DOHH2 (cell line): Measurements from ENCODE around the gene EXOSC5.

Experiments used
- H3F3A ChIP-seq: fragments of 200-600 bp; sonication (generic), shearing (Covaris generic); 2 replicates; pipeline ENCODE4 v1.6.0; 2016; ENCODE audit warnings: antibody characterized with exemption, mild to moderate bottlenecking; ENCODE audit not compliant: control insufficient read depth, insufficient read depth
- H3K27ac ChIP-seq: fragments of 200-600 bp; sonication (generic); 2 replicates; pipeline ENCODE4 v1.5.1; 2014; ENCODE audit warnings: low read depth, mild to moderate bottlenecking, low read length, moderate library complexity
- H3K27me3 ChIP-seq: fragments of 200-600 bp; sonication (generic); 2 replicates; pipeline ENCODE4 v1.6.1; 2014; ENCODE audit warnings: mild to moderate bottlenecking, low read length, mixed read lengths; ENCODE audit not compliant: control insufficient read depth
- H3K36me3 ChIP-seq: fragments of 200-600 bp; sonication (generic); 2 replicates; pipeline ENCODE4 v1.6.1; 2014; ENCODE audit warnings: mild to moderate bottlenecking, low read length, moderate library complexity, mixed read lengths; ENCODE audit not compliant: control insufficient read depth
- H3K4me1 ChIP-seq: fragments of 200-600 bp; sonication (generic); 2 replicates; pipeline ENCODE4 v1.6.1; 2014; ENCODE audit warnings: mild to moderate bottlenecking, low read length, mixed read lengths; ENCODE audit not compliant: control insufficient read depth
- H3K4me2 ChIP-seq: fragments of 200-600 bp; sonication (generic); 2 replicates; pipeline ENCODE4 v1.6.0; 2014; ENCODE audit warnings: mild to moderate bottlenecking, low read length, moderate library complexity
- H3K4me3 ChIP-seq: fragments of 200-600 bp; sonication (generic); 2 replicates; pipeline ENCODE4 v1.5.1; 2014; ENCODE audit warnings: mild to moderate bottlenecking, low read length, mixed read lengths
- H3K79me2 ChIP-seq: fragments of 200-600 bp; sonication (generic); 2 replicates; pipeline ENCODE4 v1.6.1; 2014; ENCODE audit warnings: mild to moderate bottlenecking, low read length, mixed read lengths; ENCODE audit not compliant: control insufficient read depth
- H3K9me2 ChIP-seq: fragments of 200-600 bp; sonication (generic); replicated peaks from 2 replicates; pipeline ENCODE4 v1.6.1; 2014; ENCODE audit warnings: mild to moderate bottlenecking, low read length, mixed read lengths; ENCODE audit not compliant: control insufficient read depth
- H3K9me3 ChIP-seq: fragments of 200-600 bp; sonication (generic); 2 replicates; pipeline ENCODE4 v1.6.1; 2014; ENCODE audit warnings: antibody characterized with exemption, low read length, mixed read lengths; ENCODE audit not compliant: control insufficient read depth, insufficient read depth
- H4K20me1 ChIP-seq: fragments of 200-600 bp; sonication (generic); 2 replicates; pipeline ENCODE4 v1.6.0; 2014; ENCODE audit warnings: low read depth, mild to moderate bottlenecking, antibody characterized with exemption, low read length, moderate library complexity; ENCODE audit not compliant: control insufficient read depth, insufficient read depth
- EZH2phosphoT487 ChIP-seq: fragments of 200-600 bp; sonication (generic); IDR thresholded peaks from 2 replicates; pipeline ENCODE4 v1.6.1; 2017; ENCODE audit warnings: borderline replicate concordance, mild to moderate bottlenecking, antibody characterized with exemption, low read length, moderate library complexity, mixed read lengths
- TF ChIP-seq, protein P1 (sequence below): fragments of 200-600 bp; sonication (generic); IDR thresholded peaks from one replicate; pipeline ENCODE4 v1.5.1; 2014; ENCODE audit warnings: antibody characterized with exemption, mild to moderate bottlenecking, low read depth, low read length; ENCODE audit not compliant: poor library complexity, severe bottlenecking

EXOSC5 gene

GRCh38 chr19:41369769-41370168 lies 27.4 kb downstream of the EXOSC5 start:
- no peak overlapping the region for H3K27ac ChIP-seq
- no peaks in the 10 kb centered on the region for H3K27me3 ChIP-seq
- TF ChIP-seq, protein P1, sequence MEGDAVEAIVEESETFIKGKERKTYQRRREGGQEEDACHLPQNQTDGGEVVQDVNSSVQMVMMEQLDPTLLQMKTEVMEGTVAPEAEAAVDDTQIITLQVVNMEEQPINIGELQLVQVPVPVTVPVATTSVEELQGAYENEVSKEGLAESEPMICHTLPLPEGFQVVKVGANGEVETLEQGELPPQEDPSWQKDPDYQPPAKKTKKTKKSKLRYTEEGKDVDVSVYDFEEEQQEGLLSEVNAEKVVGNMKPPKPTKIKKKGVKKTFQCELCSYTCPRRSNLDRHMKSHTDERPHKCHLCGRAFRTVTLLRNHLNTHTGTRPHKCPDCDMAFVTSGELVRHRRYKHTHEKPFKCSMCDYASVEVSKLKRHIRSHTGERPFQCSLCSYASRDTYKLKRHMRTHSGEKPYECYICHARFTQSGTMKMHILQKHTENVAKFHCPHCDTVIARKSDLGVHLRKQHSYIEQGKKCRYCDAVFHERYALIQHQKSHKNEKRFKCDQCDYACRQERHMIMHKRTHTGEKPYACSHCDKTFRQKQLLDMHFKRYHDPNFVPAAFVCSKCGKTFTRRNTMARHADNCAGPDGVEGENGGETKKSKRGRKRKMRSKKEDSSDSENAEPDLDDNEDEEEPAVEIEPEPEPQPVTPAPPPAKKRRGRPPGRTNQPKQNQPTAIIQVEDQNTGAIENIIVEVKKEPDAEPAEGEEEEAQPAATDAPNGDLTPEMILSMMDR = no peak
- no peak for TF ChIP-seq EZH2phosphoT487
- no peak overlapping the region for H3K4me2 ChIP-seq
- no peaks in the 10 kb centered on the region for H3K9me2 ChIP-seq
- H3F3A ChIP-seq = no peaks in the 10 kb centered on the region
- no peak overlapping the region for H3K4me3 ChIP-seq
- peaks cover 14% of the 10 kb centered on the region for H3K4me1 ChIP-seq
- no peaks in the 10 kb centered on the region for H4K20me1 ChIP-seq
- H3K9me3 ChIP-seq = no peaks in the 10 kb centered on the region
- H3K79me2 ChIP-seq = peaks cover 21% of the 10 kb centered on the region
- no peaks in the 10 kb centered on the region; the same call in 1 of the 2 replicates for H3K36me3 ChIP-seq

GRCh38 chr19:41367848-41368301 lies 29.3 kb downstream of the EXOSC5 start:
- Histone ChIP-seq H3F3A (no peaks in the 10 kb centered on the region), H3K9me2 (no peaks in the 10 kb centered on the region), H3K4me3 (no peak overlapping the region), H3K36me3 (no peaks in the 10 kb centered on the region; the same call in none of the 2 replicates), H3K27ac (no peak overlapping the region), H3K27me3 (no peaks in the 10 kb centered on the region), H3K79me2 (peaks cover 31% of the 10 kb centered on the region), H3K9me3 (no peaks in the 10 kb centered on the region), H3K4me2 (no peak overlapping the region), H3K4me1 (peaks cover 23% of the 10 kb centered on the region), H4K20me1 (no peaks in the 10 kb centered on the region)
- TF ChIP-seq, protein P1 = no peak
- no peak for TF ChIP-seq EZH2phosphoT487

GRCh38 chr19:41366089-41366488 lies 31.1 kb downstream of the EXOSC5 start:
- H3K9me2 ChIP-seq = no peaks in the 10 kb centered on the region
- no peak overlapping the region for H3K27ac ChIP-seq
- no peaks in the 10 kb centered on the region for H3K27me3 ChIP-seq
- TF ChIP-seq, protein P1 = peak; percentile 52
- no peak for TF ChIP-seq EZH2phosphoT487
- H3K4me3 ChIP-seq = no peak overlapping the region
- 0 out of 2 replicates have a peak, but pooled peaks cover 2% of the 10 kb centered on the region for H3F3A ChIP-seq
- peaks cover 31% of the 10 kb centered on the region for H3K79me2 ChIP-seq
- no peaks in the 10 kb centered on the region for H3K9me3 ChIP-seq
- H4K20me1 ChIP-seq = no peaks in the 10 kb centered on the region
- no peaks in the 10 kb centered on the region; the same call in none of the 2 replicates for H3K36me3 ChIP-seq
- H3K4me1 ChIP-seq = peaks cover 25% of the 10 kb centered on the region
- H3K4me2 ChIP-seq = no peak overlapping the region; the same call in 1 of the 2 replicates
